Measurements from ENCODE around the gene SERTAD1. TPM values are rescaled to one million over a fixed set of nuclear protein-coding genes. Genes with fewer than 3 reads are reported as not detected.
A peak's percentile ranks its signal among the peaks of the same experiment; 100 is the strongest.
"Not testable (repeated sequence)": the region's sequence is repeated elsewhere in the genome, so short reads cannot be mapped to it uniquely, and the experiment has no call there.

The SERTAD1 gene
- polyA plus RNA-seq, 1 of the 3 experiments (the other 2 are of a cell fraction) = 10.4 TPM

DNA sequence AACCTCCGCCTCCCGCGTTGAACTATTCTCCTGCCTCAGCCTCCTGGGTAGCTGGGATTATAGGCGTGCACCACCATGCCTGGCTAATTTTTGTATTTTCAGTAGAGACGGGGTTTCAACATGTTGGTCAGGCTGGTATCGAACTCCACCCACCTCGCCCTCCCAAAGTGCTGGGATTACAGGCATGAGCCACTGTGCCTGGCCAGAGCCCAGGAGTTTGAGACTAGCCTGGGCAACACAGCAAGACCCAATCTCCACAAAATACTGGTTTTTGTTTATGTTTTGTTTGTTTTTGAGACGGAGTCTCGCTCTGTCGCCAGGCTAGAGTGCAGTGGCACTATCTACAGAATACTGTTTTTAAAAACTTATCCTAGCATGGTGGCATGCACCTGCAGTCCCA lies 4.5 kb upstream of the SERTAD1 start:
- CTCF ChIA-PET = interaction anchor here (0.6 to 0.7 kb wide), 2 partner anchors 228 to 245 kb away, joined by 3 to 4 read pairs; no protein-coding TSS in a partner anchor
- WGBS (ENCODE audit: low lambda C conversion rate) = 94% methylated on average over 10 of the region's 10 CpGs
- POLR2A ChIA-PET = not testable (repeated sequence)

GRCh38 chr19:40428197-40428596 lies 2.4 kb upstream of the SERTAD1 start:
- not testable (repeated sequence) for H3K9me2 ChIP-seq; H3K27ac ChIP-seq (ENCODE audit: low read depth in 2 of 2, low read length in 1 of 2); DNase-seq; H3K27me3 ChIP-seq (ENCODE audit: insufficient read depth); H4K20me1 ChIP-seq (ENCODE audit: insufficient read depth); H3K4me3 ChIP-seq (ENCODE audit: low read depth in 2 of 2, low read length in 1 of 2); H3K9me3 ChIP-seq; H3K36me3 ChIP-seq (replicated peaks in 1 of 2; ENCODE audit: control insufficient read depth in 1 of 2, insufficient read depth in 2 of 2, low read length in 1 of 2); H2AFZ ChIP-seq (ENCODE audit: low read depth); H3K9ac ChIP-seq; H3K4me2 ChIP-seq; H3K4me1 ChIP-seq (ENCODE audit: control insufficient read depth in 1 of 2, insufficient read depth in 2 of 2, low read depth in 1 of 2, low read length in 1 of 2)
- peaks cover 23% of the 10 kb centered on the region for H3F3A ChIP-seq (replicated peaks; ENCODE audit: insufficient read depth)
- POLR2A ChIA-PET = interaction anchor here (0.6 kb wide), 1 partner anchor 1581 kb away, joined by 3 read pairs; no protein-coding TSS in a partner anchor
- CTCF ChIA-PET = interaction anchor here (0.6 to 1.3 kb wide), 3 partner anchors 15 to 123 kb away, joined by 3 read pairs; no protein-coding TSS in a partner anchor
- peaks cover 24% of the 10 kb centered on the region for H3K79me2 ChIP-seq (ENCODE audit: insufficient read depth)
- WGBS (ENCODE audit: low lambda C conversion rate) = 97% methylated on average over 7 of the region's 7 CpGs

More for the DNA sequence above, 4.5 kb upstream of the SERTAD1 start:
- H3K27me3 ChIP-seq (ENCODE audit: insufficient read depth); H3K27ac ChIP-seq (ENCODE audit: low read depth in 2 of 2, low read length in 1 of 2); H2AFZ ChIP-seq (ENCODE audit: low read depth); H3K79me2 ChIP-seq (ENCODE audit: insufficient read depth); H3K9me2 ChIP-seq; H3K9ac ChIP-seq; H3K4me2 ChIP-seq; H4K20me1 ChIP-seq (ENCODE audit: insufficient read depth); H3K4me3 ChIP-seq (ENCODE audit: low read depth in 2 of 2, low read length in 1 of 2); DNase-seq; H3K9me3 ChIP-seq; H3K36me3 ChIP-seq (replicated peaks in 1 of 2; ENCODE audit: control insufficient read depth in 1 of 2, insufficient read depth in 2 of 2, low read length in 1 of 2): not testable (repeated sequence)
- Histone ChIP-seq H3K4me1 (ENCODE audit: control insufficient read depth in 1 of 2, insufficient read depth in 2 of 2, low read depth in 1 of 2, low read length in 1 of 2) (peaks cover 5 to 11% of the 10 kb centered on the region in 2 experiments; a peak in 3 of 4 replicates), H3F3A (replicated peaks; ENCODE audit: insufficient read depth) (peaks cover 28% of the 10 kb centered on the region)

- no peaks in the 10 kb centered on the region for H3K27me3 ChIP-seq (ENCODE audit: insufficient read depth)
- TF ChIP-seq, protein P1, sequence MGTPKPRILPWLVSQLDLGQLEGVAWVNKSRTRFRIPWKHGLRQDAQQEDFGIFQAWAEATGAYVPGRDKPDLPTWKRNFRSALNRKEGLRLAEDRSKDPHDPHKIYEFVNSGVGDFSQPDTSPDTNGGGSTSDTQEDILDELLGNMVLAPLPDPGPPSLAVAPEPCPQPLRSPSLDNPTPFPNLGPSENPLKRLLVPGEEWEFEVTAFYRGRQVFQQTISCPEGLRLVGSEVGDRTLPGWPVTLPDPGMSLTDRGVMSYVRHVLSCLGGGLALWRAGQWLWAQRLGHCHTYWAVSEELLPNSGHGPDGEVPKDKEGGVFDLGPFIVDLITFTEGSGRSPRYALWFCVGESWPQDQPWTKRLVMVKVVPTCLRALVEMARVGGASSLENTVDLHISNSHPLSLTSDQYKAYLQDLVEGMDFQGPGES (IDR thresholded peaks at IDR 0.05; ENCODE audit: low read depth, low read length) = no peak
- TF ChIP-seq POLR2AphosphoS5 (IDR thresholded peaks at IDR 0.05; ENCODE audit: low read depth, low read length) (no peak), REST (IDR thresholded peaks at IDR 0.05; ENCODE audit: low read depth, low read length) (no peak), EP300 (IDR thresholded peaks at IDR 0.05; ENCODE audit: borderline replicate concordance in 1 of 2, low read depth in 1 of 2, low read length in 1 of 2) (no peak), ELF1 (IDR thresholded peaks at IDR 0.05) (no peak), TCF12 (IDR thresholded peaks at IDR 0.05) (no peak), CHD2 (IDR thresholded peaks at IDR 0.05; ENCODE audit: low read length, partially characterized antibody) (no peak), NRF1 (IDR thresholded peaks at IDR 0.05; ENCODE audit: low read depth, low read length) (no peak), RXRA (IDR thresholded peaks at IDR 0.05; ENCODE audit: borderline replicate concordance, low read depth) (no peak), FOXM1 (IDR thresholded peaks at IDR 0.05; ENCODE audit: low read depth) (no peak), USF2 (IDR thresholded peaks at IDR 0.05; ENCODE audit: borderline replicate concordance, low read depth, low read length) (no peak)
- H3K4me1 ChIP-seq (ENCODE audit: control insufficient read depth in 1 of 2, insufficient read depth in 2 of 2, low read depth in 1 of 2, low read length in 1 of 2) = peaks cover 6 to 17% of the 10 kb centered on the region in 2 experiments; a peak in 3 of 4 replicates
- H3K9me2 ChIP-seq = no peaks in the 10 kb centered on the region
- peak overlapping the region; percentile 86 to 97 for H3K27ac ChIP-seq (ENCODE audit: low read depth in 2 of 2, low read length in 1 of 2)
- H3K4me3 ChIP-seq (ENCODE audit: low read depth in 2 of 2, low read length in 1 of 2) = peak overlapping the region; percentile 67 to 86
- H2AFZ ChIP-seq (ENCODE audit: low read depth) = peak overlapping the region; percentile 26; the same call in 1 of the 2 replicates
- H3K79me2 ChIP-seq (ENCODE audit: insufficient read depth) = peaks cover 36% of the 10 kb centered on the region
- DNase-seq = no peak
- H3K9ac ChIP-seq = peak overlapping the region; percentile 98
- H4K20me1 ChIP-seq (ENCODE audit: insufficient read depth) = no peaks in the 10 kb centered on the region
- no peaks in the 10 kb centered on the region for H3K9me3 ChIP-seq
- WGBS (ENCODE audit: low lambda C conversion rate) = 8% methylated on average over 28 of the region's 28 CpGs
- H3F3A ChIP-seq (replicated peaks; ENCODE audit: insufficient read depth) = peaks cover 35% of the 10 kb centered on the region
- POLR2A ChIA-PET = no interaction called here
- CTCF ChIA-PET = interaction anchor here (0.6 to 1.6 kb wide), 8 partner anchors 9 to 87 kb away, joined by 3 to 6 read pairs (median 3); no protein-coding TSS in a partner anchor
- peaks cover 7 to 15% of the 10 kb centered on the region in 2 experiments for H3K36me3 ChIP-seq (replicated peaks in 1 of 2; ENCODE audit: control insufficient read depth in 1 of 2, insufficient read depth in 2 of 2, low read length in 1 of 2)
- peak overlapping the region; percentile 89 for H3K4me2 ChIP-seq
Measured at GRCh38 chr19:40424637-40425449, 949 bp downstream of the SERTAD1 start.
